ENCODE data around the gene COX5A.
A peak's percentile ranks its signal among the peaks of the same experiment; 100 is the strongest.

The COX5A gene

GRCh38 chr15:74937590-74938371 lies at the start of gene COX5A:
Gene COX5A (minus strand): TSS chr15:74938073. CDS start chr15:74938014, 59 bp downstream.
- Histone ChIP-seq H3K9ac (ENCODE audit: low read depth, low read length) (peak within 1 kb of the TSS; percentile 89), H3K4me1 (ENCODE audit: control insufficient read depth, insufficient read depth, low read length) (no peaks in the 10 kb centered on the region), H3K27me3 (ENCODE audit: control insufficient read depth, insufficient read depth, low read length) (no peaks in the 10 kb centered on the region), H3K36me3 (ENCODE audit: control insufficient read depth, insufficient read depth, low read length) (no peaks in the 10 kb centered on the region), H3K9me3 (ENCODE audit: control insufficient read depth, insufficient read depth, low read length) (no peaks in the 10 kb centered on the region), H3K4me3 (ENCODE audit: low read depth, low read length) (peak within 1 kb of the TSS; percentile 93)

DNA sequence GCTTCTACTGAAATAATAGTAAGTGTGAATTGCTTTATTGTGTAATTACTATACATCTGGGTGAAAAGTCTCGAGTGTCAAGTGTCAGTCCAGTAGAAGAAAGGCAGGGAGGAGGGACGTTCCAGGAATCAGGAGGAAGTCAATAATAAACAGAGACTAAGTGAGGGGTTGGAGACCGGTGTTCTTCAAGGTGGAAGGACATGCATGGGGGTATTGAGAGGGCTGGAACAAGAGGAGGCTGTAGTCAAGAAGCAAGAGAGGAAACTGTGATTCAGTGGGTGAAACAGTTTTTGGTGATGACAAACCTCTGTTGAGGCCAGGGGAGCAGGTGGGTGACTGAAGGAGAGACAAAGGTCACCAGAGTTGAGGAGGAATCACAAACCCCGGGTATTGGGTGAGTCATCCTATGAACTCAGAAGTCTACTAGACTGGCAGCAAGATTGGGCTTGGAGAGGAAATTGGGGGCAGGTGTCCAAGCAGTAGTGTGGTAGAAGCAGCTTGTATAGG lies 45.9 kb upstream of the COX5A start:
- H3K27me3 ChIP-seq (ENCODE audit: control insufficient read depth, insufficient read depth, low read length) = no peaks in the 10 kb centered on the region
- H3K9me3 ChIP-seq (ENCODE audit: control insufficient read depth, insufficient read depth, low read length) = no peaks in the 10 kb centered on the region
- peaks cover 3% of the 10 kb centered on the region for H3K4me1 ChIP-seq (ENCODE audit: control insufficient read depth, insufficient read depth, low read length)
- no peak overlapping the region for H3K4me3 ChIP-seq (ENCODE audit: low read depth, low read length)
- H3K36me3 ChIP-seq (ENCODE audit: control insufficient read depth, insufficient read depth, low read length) = no peaks in the 10 kb centered on the region
- H3K9ac ChIP-seq (ENCODE audit: low read depth, low read length) = no peak overlapping the region

- no peak overlapping the region for H3K9ac ChIP-seq (ENCODE audit: low read depth, low read length)
Observed at GRCh38 chr15:74982183-74982582, 44.3 kb upstream of the COX5A start.

GRCh38 chr15:74978503-74978902 lies 40.6 kb upstream of the COX5A start:
- Histone ChIP-seq H3K9me3 (ENCODE audit: control insufficient read depth, insufficient read depth, low read length) (no peaks in the 10 kb centered on the region), H3K27me3 (ENCODE audit: control insufficient read depth, insufficient read depth, low read length) (no peaks in the 10 kb centered on the region), H3K4me3 (ENCODE audit: low read depth, low read length) (no peak overlapping the region), H3K36me3 (ENCODE audit: control insufficient read depth, insufficient read depth, low read length) (no peaks in the 10 kb centered on the region), H3K9ac (ENCODE audit: low read depth, low read length) (no peak overlapping the region), H3K4me1 (ENCODE audit: control insufficient read depth, insufficient read depth, low read length) (peaks cover 5% of the 10 kb centered on the region)

More at GRCh38 chr15:74982183-74982582, 44.3 kb upstream of the COX5A start:
- H3K27me3 ChIP-seq (ENCODE audit: control insufficient read depth, insufficient read depth, low read length) = no peaks in the 10 kb centered on the region
- H3K4me1 ChIP-seq (ENCODE audit: control insufficient read depth, insufficient read depth, low read length) = peaks cover 5% of the 10 kb centered on the region
- no peaks in the 10 kb centered on the region for H3K9me3 ChIP-seq (ENCODE audit: control insufficient read depth, insufficient read depth, low read length)
- H3K36me3 ChIP-seq (ENCODE audit: control insufficient read depth, insufficient read depth, low read length) = no peaks in the 10 kb centered on the region
- no peak overlapping the region for H3K4me3 ChIP-seq (ENCODE audit: low read depth, low read length)

GRCh38 chr15:74978077-74978476 lies 40.2 kb upstream of the COX5A start:
- H3K4me3 ChIP-seq (ENCODE audit: low read depth, low read length) = no peak overlapping the region
- no peaks in the 10 kb centered on the region for H3K27me3 ChIP-seq (ENCODE audit: control insufficient read depth, insufficient read depth, low read length)
- peaks cover 5% of the 10 kb centered on the region for H3K4me1 ChIP-seq (ENCODE audit: control insufficient read depth, insufficient read depth, low read length)
- H3K36me3 ChIP-seq (ENCODE audit: control insufficient read depth, insufficient read depth, low read length) = no peaks in the 10 kb centered on the region
- H3K9me3 ChIP-seq (ENCODE audit: control insufficient read depth, insufficient read depth, low read length) = no peaks in the 10 kb centered on the region
- H3K9ac ChIP-seq (ENCODE audit: low read depth, low read length) = no peak overlapping the region

- no peaks in the 10 kb centered on the region for H3K36me3 ChIP-seq (ENCODE audit: control insufficient read depth, insufficient read depth, low read length)
- no peak overlapping the region for H3K4me3 ChIP-seq (ENCODE audit: low read depth, low read length)
Observed at GRCh38 chr15:74977599-74977998, 39.7 kb upstream of the COX5A start.

GRCh38 chr15:74976159-74976558 lies 38.3 kb upstream of the COX5A start:
- no peaks in the 10 kb centered on the region for H3K9me3 ChIP-seq (ENCODE audit: control insufficient read depth, insufficient read depth, low read length)
- H3K27me3 ChIP-seq (ENCODE audit: control insufficient read depth, insufficient read depth, low read length) = no peaks in the 10 kb centered on the region
- H3K36me3 ChIP-seq (ENCODE audit: control insufficient read depth, insufficient read depth, low read length) = no peaks in the 10 kb centered on the region
- no peak overlapping the region for H3K9ac ChIP-seq (ENCODE audit: low read depth, low read length)
- peaks cover 5% of the 10 kb centered on the region for H3K4me1 ChIP-seq (ENCODE audit: control insufficient read depth, insufficient read depth, low read length)
- no peak overlapping the region for H3K4me3 ChIP-seq (ENCODE audit: low read depth, low read length)

More at GRCh38 chr15:74977599-74977998, 39.7 kb upstream of the COX5A start:
- Histone ChIP-seq H3K27me3 (ENCODE audit: control insufficient read depth, insufficient read depth, low read length) (no peaks in the 10 kb centered on the region), H3K9ac (ENCODE audit: low read depth, low read length) (no peak overlapping the region), H3K4me1 (ENCODE audit: control insufficient read depth, insufficient read depth, low read length) (peaks cover 5% of the 10 kb centered on the region), H3K9me3 (ENCODE audit: control insufficient read depth, insufficient read depth, low read length) (no peaks in the 10 kb centered on the region)

- no peaks in the 10 kb centered on the region for H3K9me3 ChIP-seq (ENCODE audit: control insufficient read depth, insufficient read depth, low read length)
- no peak overlapping the region for H3K9ac ChIP-seq (ENCODE audit: low read depth, low read length)
- H3K4me3 ChIP-seq (ENCODE audit: low read depth, low read length) = no peak overlapping the region
- H3K4me1 ChIP-seq (ENCODE audit: control insufficient read depth, insufficient read depth, low read length) = no peaks in the 10 kb centered on the region
- no peaks in the 10 kb centered on the region for H3K36me3 ChIP-seq (ENCODE audit: control insufficient read depth, insufficient read depth, low read length)
- H3K27me3 ChIP-seq (ENCODE audit: control insufficient read depth, insufficient read depth, low read length) = no peaks in the 10 kb centered on the region
Observed at GRCh38 chr15:74967670-74968069, 29.8 kb upstream of the COX5A start.

- Histone ChIP-seq H3K4me3 (ENCODE audit: low read depth, low read length) (no peak overlapping the region), H3K4me1 (ENCODE audit: control insufficient read depth, insufficient read depth, low read length) (no peaks in the 10 kb centered on the region), H3K9ac (ENCODE audit: low read depth, low read length) (no peak overlapping the region), H3K9me3 (ENCODE audit: control insufficient read depth, insufficient read depth, low read length) (no peaks in the 10 kb centered on the region), H3K36me3 (ENCODE audit: control insufficient read depth, insufficient read depth, low read length) (no peaks in the 10 kb centered on the region), H3K27me3 (ENCODE audit: control insufficient read depth, insufficient read depth, low read length) (peaks cover 7% of the 10 kb centered on the region)
Observed at GRCh38 chr15:74964794-74965193, 26.9 kb upstream of the COX5A start.

DNA sequence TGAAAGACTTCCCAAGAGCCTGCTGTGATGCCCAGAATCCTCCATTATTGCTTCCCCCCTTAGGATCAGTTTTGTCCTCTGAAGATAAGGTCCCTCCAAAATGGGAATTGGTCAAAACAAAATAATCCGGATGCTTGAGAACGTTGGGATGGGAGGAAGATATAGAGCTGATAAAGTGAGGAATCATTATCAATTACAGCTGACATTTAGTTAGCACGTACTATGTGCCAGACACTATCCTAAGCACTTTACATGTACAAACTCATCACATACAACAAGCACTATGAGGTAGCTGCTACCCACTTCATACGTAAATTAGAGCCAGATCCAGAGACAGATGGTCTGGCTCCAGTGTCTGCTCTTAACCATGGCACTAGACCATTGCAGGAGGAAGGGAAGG lies 25.3 kb upstream of the COX5A start:
- Histone ChIP-seq H3K9ac (ENCODE audit: low read depth, low read length) (no peak overlapping the region), H3K4me1 (ENCODE audit: control insufficient read depth, insufficient read depth, low read length) (no peaks in the 10 kb centered on the region), H3K4me3 (ENCODE audit: low read depth, low read length) (no peak overlapping the region), H3K9me3 (ENCODE audit: control insufficient read depth, insufficient read depth, low read length) (no peaks in the 10 kb centered on the region), H3K27me3 (ENCODE audit: control insufficient read depth, insufficient read depth, low read length) (peaks cover 16% of the 10 kb centered on the region), H3K36me3 (ENCODE audit: control insufficient read depth, insufficient read depth, low read length) (no peaks in the 10 kb centered on the region)

- Histone ChIP-seq H3K27me3 (ENCODE audit: control insufficient read depth, insufficient read depth, low read length) (peaks cover 16% of the 10 kb centered on the region), H3K36me3 (ENCODE audit: control insufficient read depth, insufficient read depth, low read length) (no peaks in the 10 kb centered on the region), H3K4me1 (ENCODE audit: control insufficient read depth, insufficient read depth, low read length) (no peaks in the 10 kb centered on the region), H3K9ac (ENCODE audit: low read depth, low read length) (no peak overlapping the region), H3K9me3 (ENCODE audit: control insufficient read depth, insufficient read depth, low read length) (no peaks in the 10 kb centered on the region), H3K4me3 (ENCODE audit: low read depth, low read length) (no peak overlapping the region)
Observed at GRCh38 chr15:74962671-74963070, 24.8 kb upstream of the COX5A start.

DNA sequence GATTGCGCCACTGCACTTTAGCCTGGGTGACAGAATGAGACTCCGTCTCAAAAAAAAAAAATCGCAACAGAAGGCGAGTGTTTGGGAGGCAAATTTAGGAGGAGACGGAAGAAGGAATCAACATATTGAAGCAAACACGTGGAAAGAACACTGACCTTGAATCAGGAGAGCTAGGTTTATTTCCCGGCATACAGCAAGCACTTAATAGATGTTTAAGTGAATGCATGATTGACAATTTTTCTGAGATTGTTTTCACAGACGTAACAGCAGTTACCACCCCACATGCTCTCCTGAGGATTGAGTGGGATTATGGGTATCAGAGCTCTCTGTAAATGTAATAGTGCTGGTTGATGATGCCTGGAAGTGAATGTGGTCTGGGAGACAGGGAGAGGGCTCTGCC lies 24.3 kb upstream of the COX5A start:
- Histone ChIP-seq H3K9me3 (ENCODE audit: control insufficient read depth, insufficient read depth, low read length) (no peaks in the 10 kb centered on the region), H3K36me3 (ENCODE audit: control insufficient read depth, insufficient read depth, low read length) (no peaks in the 10 kb centered on the region), H3K27me3 (ENCODE audit: control insufficient read depth, insufficient read depth, low read length) (peaks cover 16% of the 10 kb centered on the region), H3K4me3 (ENCODE audit: low read depth, low read length) (no peak overlapping the region), H3K4me1 (ENCODE audit: control insufficient read depth, insufficient read depth, low read length) (no peaks in the 10 kb centered on the region), H3K9ac (ENCODE audit: low read depth, low read length) (no peak overlapping the region)
